Measurements from ENCODE around the gene FEM1C. TPM values are rescaled to one million over a fixed set of nuclear protein-coding genes. Genes with fewer than 3 reads are reported as not detected.

Gene FEM1C, protein sequence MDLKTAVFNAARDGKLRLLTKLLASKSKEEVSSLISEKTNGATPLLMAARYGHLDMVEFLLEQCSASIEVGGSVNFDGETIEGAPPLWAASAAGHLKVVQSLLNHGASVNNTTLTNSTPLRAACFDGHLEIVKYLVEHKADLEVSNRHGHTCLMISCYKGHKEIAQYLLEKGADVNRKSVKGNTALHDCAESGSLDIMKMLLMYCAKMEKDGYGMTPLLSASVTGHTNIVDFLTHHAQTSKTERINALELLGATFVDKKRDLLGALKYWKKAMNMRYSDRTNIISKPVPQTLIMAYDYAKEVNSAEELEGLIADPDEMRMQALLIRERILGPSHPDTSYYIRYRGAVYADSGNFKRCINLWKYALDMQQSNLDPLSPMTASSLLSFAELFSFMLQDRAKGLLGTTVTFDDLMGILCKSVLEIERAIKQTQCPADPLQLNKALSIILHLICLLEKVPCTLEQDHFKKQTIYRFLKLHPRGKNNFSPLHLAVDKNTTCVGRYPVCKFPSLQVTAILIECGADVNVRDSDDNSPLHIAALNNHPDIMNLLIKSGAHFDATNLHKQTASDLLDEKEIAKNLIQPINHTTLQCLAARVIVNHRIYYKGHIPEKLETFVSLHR
- total RNA-seq (2022; extraction: Qiagen RNA extraction; ENCODE audit: low read depth): 6.5 to 8.0 TPM (median 7.5 TPM) in 5 replicates

DNA sequence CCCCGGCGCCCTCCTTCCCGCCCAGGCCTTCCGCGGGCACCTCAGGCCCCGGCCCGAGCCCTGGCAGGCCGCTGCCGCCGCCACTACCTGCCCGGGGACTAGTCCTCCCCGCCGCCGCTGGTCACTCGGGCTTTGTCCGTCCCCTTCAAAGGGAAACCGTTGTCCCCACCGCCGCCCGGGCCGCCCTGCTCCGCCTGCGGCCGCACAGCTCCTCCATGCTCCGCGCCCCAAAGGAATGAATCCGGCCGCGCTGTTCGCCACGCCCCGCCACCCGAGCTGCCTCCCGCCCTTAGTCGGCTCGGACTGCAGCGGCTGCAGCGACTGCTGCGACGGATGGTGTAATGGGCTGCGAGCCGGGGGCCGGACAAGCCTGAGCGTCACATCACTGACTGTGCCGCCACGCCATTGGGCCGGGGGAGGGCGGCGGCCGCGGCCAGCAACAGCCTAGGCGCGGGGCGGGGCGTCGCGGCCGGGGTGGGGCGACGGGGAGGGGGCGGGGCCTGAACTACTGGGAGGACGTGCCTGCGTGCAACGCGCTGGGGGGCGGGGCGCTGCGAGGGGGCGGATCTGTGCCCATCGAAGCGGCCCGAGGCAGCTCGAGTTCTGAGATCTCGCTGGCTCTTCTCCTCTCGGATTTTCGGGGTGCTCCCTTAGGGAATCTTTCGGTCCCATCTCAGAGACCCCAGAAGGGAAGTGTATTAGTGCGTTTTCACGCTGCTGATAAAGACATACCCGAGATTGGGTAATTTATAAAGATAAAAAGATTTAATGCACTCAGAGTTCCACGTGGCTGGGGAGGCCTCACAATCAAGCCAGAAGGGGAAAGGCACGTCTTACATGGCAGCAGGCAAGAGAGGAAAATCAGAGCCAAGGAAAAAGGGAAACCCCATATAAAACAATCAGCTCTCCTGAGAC lies at the start of gene FEM1C:
FEM1C (minus strand) TSS at position 340 of the 915 bp plus-strand sequence. CDS start 1,282 bp downstream, outside the sequence.

Other genes starting within 250 kb of the FEM1C start
- 7.2 to 8.8 TPM (median 7.5 TPM) in 5 replicates for gene CCDC112, start 248.1 kb downstream of the FEM1C start, total RNA-seq (2022; extraction: Qiagen RNA extraction; ENCODE audit: low read depth)
- 0.84 to 1.4 TPM (median 1.0 TPM) in 5 replicates for gene TICAM2, start 57.7 kb upstream of the FEM1C start, total RNA-seq (2022; extraction: Qiagen RNA extraction; ENCODE audit: low read depth)
- 51.8 to 68.6 TPM (median 56.5 TPM) in 5 replicates for gene TMED7, start 81.3 kb upstream of the FEM1C start, total RNA-seq (2022; extraction: Qiagen RNA extraction; ENCODE audit: low read depth)